ENCODE results near the gene COL23A1.
A peak's percentile ranks its signal among the peaks of the same experiment; 100 is the strongest.

COL23A1 gene

DNA sequence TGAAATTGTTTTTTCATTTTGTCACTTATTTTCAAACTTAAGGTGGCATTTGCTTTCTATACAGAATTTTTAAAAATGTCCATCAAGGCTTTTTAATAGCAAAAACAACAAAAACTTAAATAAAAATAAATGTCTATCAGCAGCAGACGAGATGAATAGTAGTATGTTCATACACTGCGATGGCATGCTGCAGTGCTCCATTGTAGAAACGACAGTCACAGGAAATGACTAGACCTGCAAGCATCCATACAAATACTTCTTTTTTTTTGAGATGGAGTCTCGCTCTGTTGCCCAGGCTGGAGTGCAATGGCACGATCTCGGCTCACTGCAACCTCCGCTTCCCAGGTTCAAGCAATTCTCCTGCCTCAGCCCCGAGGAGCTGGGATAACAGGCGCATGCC is 41.4 kb downstream of the COL23A1 start:
- H3K4me3 ChIP-seq (ENCODE audit: low read depth, low read length): no peak overlapping the region
- ChIA-PET POLR2A (interaction anchor here (0.6 kb wide), 1 partner anchor 296 kb away, joined by 3 read pairs; no protein-coding TSS in a partner anchor), CTCF (interaction anchor here (0.6 to 0.9 kb wide), 2 partner anchors 56 to 298 kb away, joined by 3 read pairs; no protein-coding TSS in a partner anchor)
- no peak overlapping the region for H3K27ac ChIP-seq (ENCODE audit: extremely low read depth, low read depth, low read length)
- no peaks in the 10 kb centered on the region for H3K9me3 ChIP-seq (ENCODE audit: control insufficient read depth, insufficient read depth, low read depth, low read length)
- TF ChIP-seq ZSCAN23 (tag by site-specific recombination; IDR thresholded peaks at IDR 0.05) (no peak), KLF9 (tag by site-specific recombination; IDR thresholded peaks at IDR 0.05; ENCODE audit: low read depth) (no peak), RBAK (tag by site-specific recombination; IDR thresholded peaks at IDR 0.05) (no peak), ZNF157 (tag by site-specific recombination; IDR thresholded peaks at IDR 0.05) (no peak), ZNF23 (tag by site-specific recombination; IDR thresholded peaks at IDR 0.05; ENCODE audit: borderline replicate concordance) (no peak), ZNF416 (tag by site-specific recombination; IDR thresholded peaks at IDR 0.05) (no peak), ZNF677 (tag by site-specific recombination; IDR thresholded peaks at IDR 0.05) (no peak), YY2 (tag by site-specific recombination; IDR thresholded peaks at IDR 0.05) (no peak)
- TF ChIP-seq, protein P1, sequence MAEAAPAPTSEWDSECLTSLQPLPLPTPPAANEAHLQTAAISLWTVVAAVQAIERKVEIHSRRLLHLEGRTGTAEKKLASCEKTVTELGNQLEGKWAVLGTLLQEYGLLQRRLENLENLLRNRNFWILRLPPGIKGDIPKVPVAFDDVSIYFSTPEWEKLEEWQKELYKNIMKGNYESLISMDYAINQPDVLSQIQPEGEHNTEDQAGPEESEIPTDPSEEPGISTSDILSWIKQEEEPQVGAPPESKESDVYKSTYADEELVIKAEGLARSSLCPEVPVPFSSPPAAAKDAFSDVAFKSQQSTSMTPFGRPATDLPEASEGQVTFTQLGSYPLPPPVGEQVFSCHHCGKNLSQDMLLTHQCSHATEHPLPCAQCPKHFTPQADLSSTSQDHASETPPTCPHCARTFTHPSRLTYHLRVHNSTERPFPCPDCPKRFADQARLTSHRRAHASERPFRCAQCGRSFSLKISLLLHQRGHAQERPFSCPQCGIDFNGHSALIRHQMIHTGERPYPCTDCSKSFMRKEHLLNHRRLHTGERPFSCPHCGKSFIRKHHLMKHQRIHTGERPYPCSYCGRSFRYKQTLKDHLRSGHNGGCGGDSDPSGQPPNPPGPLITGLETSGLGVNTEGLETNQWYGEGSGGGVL (tag by site-specific recombination; IDR thresholded peaks at IDR 0.05): no peak
- H3K4me1 ChIP-seq (ENCODE audit: control insufficient read depth, insufficient read depth, low read length): no peaks in the 10 kb centered on the region
- H3K36me3 ChIP-seq (ENCODE audit: control insufficient read depth in 2 of 2, insufficient read depth in 1 of 2, low read length in 2 of 2): no peaks in the 10 kb centered on the region

DNA sequence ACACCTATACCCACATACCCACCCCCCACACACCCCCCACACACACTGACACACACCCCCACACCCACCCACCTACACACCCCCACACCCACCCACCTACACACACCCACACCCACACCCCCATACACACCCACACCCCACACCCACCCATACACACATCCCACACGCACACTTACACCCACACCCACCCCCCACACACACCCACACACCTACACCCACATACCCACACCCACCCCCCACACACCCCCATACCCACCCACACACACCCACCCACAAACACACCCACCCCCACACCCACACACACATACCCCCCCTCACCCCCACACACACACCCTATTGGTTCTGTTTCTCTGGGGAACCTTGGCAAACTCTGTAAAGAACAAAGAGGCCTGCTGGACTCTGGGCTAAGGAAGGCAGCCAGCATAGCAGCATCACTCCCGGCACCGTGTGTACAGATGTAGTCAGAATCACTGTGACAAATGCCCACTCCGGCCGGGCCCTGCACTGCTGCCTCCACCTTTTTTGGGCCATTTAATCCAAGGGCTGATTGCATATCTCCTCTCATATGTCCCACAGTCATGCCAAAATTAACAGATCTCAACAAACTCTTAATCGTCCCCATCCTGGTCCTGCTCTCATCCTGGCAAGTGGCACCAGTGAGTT is 42.3 kb downstream of the COL23A1 start:
- CTCF ChIA-PET: no interaction called here
- Histone ChIP-seq H3K9me3 (ENCODE audit: control insufficient read depth, insufficient read depth, low read depth, low read length) (no peaks in the 10 kb centered on the region), H3K27ac (ENCODE audit: extremely low read depth, low read depth, low read length) (no peak overlapping the region), H3K4me3 (ENCODE audit: low read depth, low read length) (no peak overlapping the region), H3K36me3 (ENCODE audit: control insufficient read depth in 2 of 2, insufficient read depth in 1 of 2, low read length in 2 of 2) (no peaks in the 10 kb centered on the region), H3K4me1 (ENCODE audit: control insufficient read depth, insufficient read depth, low read length) (no peaks in the 10 kb centered on the region)
- no peak for TF ChIP-seq ZNF837 (tag by site-specific recombination; IDR thresholded peaks at IDR 0.05)
- TF ChIP-seq, protein P2, sequence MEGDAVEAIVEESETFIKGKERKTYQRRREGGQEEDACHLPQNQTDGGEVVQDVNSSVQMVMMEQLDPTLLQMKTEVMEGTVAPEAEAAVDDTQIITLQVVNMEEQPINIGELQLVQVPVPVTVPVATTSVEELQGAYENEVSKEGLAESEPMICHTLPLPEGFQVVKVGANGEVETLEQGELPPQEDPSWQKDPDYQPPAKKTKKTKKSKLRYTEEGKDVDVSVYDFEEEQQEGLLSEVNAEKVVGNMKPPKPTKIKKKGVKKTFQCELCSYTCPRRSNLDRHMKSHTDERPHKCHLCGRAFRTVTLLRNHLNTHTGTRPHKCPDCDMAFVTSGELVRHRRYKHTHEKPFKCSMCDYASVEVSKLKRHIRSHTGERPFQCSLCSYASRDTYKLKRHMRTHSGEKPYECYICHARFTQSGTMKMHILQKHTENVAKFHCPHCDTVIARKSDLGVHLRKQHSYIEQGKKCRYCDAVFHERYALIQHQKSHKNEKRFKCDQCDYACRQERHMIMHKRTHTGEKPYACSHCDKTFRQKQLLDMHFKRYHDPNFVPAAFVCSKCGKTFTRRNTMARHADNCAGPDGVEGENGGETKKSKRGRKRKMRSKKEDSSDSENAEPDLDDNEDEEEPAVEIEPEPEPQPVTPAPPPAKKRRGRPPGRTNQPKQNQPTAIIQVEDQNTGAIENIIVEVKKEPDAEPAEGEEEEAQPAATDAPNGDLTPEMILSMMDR (tag by site-specific recombination; IDR thresholded peaks at IDR 0.05): no peak
- POLR2A ChIA-PET: no interaction called here

DNA sequence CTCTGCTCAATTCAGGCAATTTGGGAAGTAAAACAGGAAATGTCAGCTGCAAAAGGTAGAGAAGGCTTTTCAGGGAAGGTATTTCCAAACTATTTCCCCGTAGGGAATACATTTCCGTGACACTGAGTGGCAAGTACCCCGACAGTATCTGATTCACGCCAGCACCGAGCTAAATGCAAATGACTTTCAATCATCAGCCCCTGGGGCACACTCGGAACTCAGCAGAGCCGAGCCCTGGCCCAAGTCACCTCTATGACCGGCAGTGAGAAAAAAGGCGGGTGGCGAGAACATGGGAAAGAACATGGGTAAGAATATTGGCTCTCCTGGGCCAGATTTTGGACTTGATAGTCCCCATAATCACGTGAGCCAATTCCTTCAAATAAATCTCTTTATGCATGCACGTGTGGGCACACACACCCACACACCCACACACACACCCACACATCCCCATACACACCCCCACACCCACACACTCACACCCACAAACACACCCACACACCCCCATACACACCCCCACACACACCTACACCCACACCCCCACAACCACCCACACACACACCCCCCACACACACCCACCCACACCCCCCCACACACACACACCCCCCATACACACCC is 43.0 kb downstream of the COL23A1 start:
- Histone ChIP-seq H3K27ac (ENCODE audit: extremely low read depth, low read depth, low read length) (no peak overlapping the region), H3K9me3 (ENCODE audit: control insufficient read depth, insufficient read depth, low read depth, low read length) (no peaks in the 10 kb centered on the region), H3K4me1 (ENCODE audit: control insufficient read depth, insufficient read depth, low read length) (no peaks in the 10 kb centered on the region), H3K36me3 (ENCODE audit: control insufficient read depth in 2 of 2, insufficient read depth in 1 of 2, low read length in 2 of 2) (no peaks in the 10 kb centered on the region), H3K4me3 (ENCODE audit: low read depth, low read length) (no peak overlapping the region)
- ChIA-PET CTCF (interaction anchor here (1.2 kb wide), 1 partner anchor 267 kb away, joined by 4 read pairs; no protein-coding TSS in a partner anchor), POLR2A (no interaction called here)
- peak; percentile 84 for TF ChIP-seq ZFHX2 (tag by site-specific recombination; conservative IDR thresholded peaks at IDR 0.05)
- TF ChIP-seq ZIC2 (tag by site-specific recombination; IDR thresholded peaks at IDR 0.05): no peak
- TF ChIP-seq, protein P3, sequence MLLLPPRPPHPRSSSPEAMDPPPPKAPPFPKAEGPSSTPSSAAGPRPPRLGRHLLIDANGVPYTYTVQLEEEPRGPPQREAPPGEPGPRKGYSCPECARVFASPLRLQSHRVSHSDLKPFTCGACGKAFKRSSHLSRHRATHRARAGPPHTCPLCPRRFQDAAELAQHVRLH (tag by site-specific recombination; IDR thresholded peaks at IDR 0.05): no peak
- no peak for TF ChIP-seq ZNF324 (tag by site-specific recombination; IDR thresholded peaks at IDR 0.05)
- TF ChIP-seq ZSCAN30 (tag by site-specific recombination; IDR thresholded peaks at IDR 0.05): no peak
- TF ChIP-seq ZNF175 (tag by site-specific recombination; IDR thresholded peaks at IDR 0.05): no peak
- TF ChIP-seq KLF1 (tag by site-specific recombination; IDR thresholded peaks at IDR 0.05): peak; percentile 85
- TF ChIP-seq EGR2 (tag by site-specific recombination; IDR thresholded peaks at IDR 0.05; ENCODE audit: low read depth): peak; percentile 82
- TF ChIP-seq KLF9 (tag by site-specific recombination; IDR thresholded peaks at IDR 0.05; ENCODE audit: low read depth): peak; percentile 76
- TF ChIP-seq RBAK (tag by site-specific recombination; IDR thresholded peaks at IDR 0.05): no peak
- TF ChIP-seq ZNF350 (tag by site-specific recombination; IDR thresholded peaks at IDR 0.05): no peak
- no peak for TF ChIP-seq GLI4 (tag by site-specific recombination; IDR thresholded peaks at IDR 0.05)
- TF ChIP-seq ZNF707 (tag by site-specific recombination; IDR thresholded peaks at IDR 0.05): no peak
- TF ChIP-seq, protein P4, sequence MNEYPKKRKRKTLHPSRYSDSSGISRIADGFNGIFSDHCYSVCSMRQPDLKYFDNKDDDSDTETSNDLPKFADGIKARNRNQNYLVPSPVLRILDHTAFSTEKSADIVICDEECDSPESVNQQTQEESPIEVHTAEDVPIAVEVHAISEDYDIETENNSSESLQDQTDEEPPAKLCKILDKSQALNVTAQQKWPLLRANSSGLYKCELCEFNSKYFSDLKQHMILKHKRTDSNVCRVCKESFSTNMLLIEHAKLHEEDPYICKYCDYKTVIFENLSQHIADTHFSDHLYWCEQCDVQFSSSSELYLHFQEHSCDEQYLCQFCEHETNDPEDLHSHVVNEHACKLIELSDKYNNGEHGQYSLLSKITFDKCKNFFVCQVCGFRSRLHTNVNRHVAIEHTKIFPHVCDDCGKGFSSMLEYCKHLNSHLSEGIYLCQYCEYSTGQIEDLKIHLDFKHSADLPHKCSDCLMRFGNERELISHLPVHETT (tag by site-specific recombination; IDR thresholded peaks at IDR 0.05): no peak

Data from HEK293 (cell line).